H9 (cell line): ENCODE results near the gene KTN1. TPM values are rescaled to one million over a fixed set of nuclear protein-coding genes. Genes with fewer than 3 reads are reported as not detected.

Experiments used
- DNase-seq: peaks from one replicate; pipeline ENCODE4 v3.0.0-alpha.2; 2017
- H2AFZ ChIP-seq: one replicate; pipeline ENCODE4 v1.6.1; 2013; ENCODE audit warnings: mild to moderate bottlenecking, low read length, control low read depth, moderate library complexity
- H2AK5ac ChIP-seq: 2 replicates; pipeline ENCODE4 v1.6.1; 2013; ENCODE audit warnings: low read length, control low read depth, mixed read lengths; ENCODE audit not compliant: insufficient read length
- H2BK120ac ChIP-seq: one replicate; pipeline ENCODE4 v1.6.1; 2013; ENCODE audit warnings: low read depth, mild to moderate bottlenecking, low read length, control low read depth, inconsistent platforms; ENCODE audit not compliant: poor library complexity, severe bottlenecking
- H2BK12ac ChIP-seq: 2 replicates; pipeline ENCODE4 v1.6.1; 2013; ENCODE audit warnings: low read length, control low read depth, mixed read lengths, low read depth; ENCODE audit not compliant: insufficient read length
- H2BK15ac ChIP-seq: 2 replicates; pipeline ENCODE4 v1.6.1; 2013; ENCODE audit warnings: low read depth, low read length, control low read depth
- H2BK20ac ChIP-seq: one replicate; pipeline ENCODE4 v1.6.1; 2013; ENCODE audit warnings: low read depth, mild to moderate bottlenecking, low read length, control low read depth, inconsistent platforms; ENCODE audit not compliant: poor library complexity, severe bottlenecking
- H2BK5ac ChIP-seq: 2 replicates; pipeline ENCODE4 v1.6.1; 2013; ENCODE audit warnings: low read length, control low read depth, mixed read lengths; ENCODE audit not compliant: insufficient read length
- H3K14ac ChIP-seq: 2 replicates; pipeline ENCODE4 v1.6.1; 2013; ENCODE audit warnings: low read length, control low read depth; ENCODE audit not compliant: insufficient read depth
- H3K18ac ChIP-seq: 2 replicates; pipeline ENCODE4 v1.6.1; 2013; ENCODE audit warnings: low read depth, mild to moderate bottlenecking, mixed read lengths, low read length, control low read depth; ENCODE audit not compliant: insufficient read length
- H3K23ac ChIP-seq: 2 replicates; pipeline ENCODE4 v1.6.1; 2013; ENCODE audit warnings: low read length, control low read depth, mixed read lengths, low read depth; ENCODE audit not compliant: insufficient read length
- H3K23me2 ChIP-seq: 2 replicates; pipeline ENCODE4 v1.6.1; 2013; ENCODE audit warnings: low read depth, mild to moderate bottlenecking, mixed read lengths, low read length, control low read depth; ENCODE audit not compliant: insufficient read length, poor library complexity, severe bottlenecking
- H3K27ac ChIP-seq: 2 replicates; pipeline ENCODE4 v1.5.1; 2013; ENCODE audit warnings: low read length, control low read depth, mixed read lengths, low read depth; ENCODE audit not compliant: insufficient read length
- H3K27me3 ChIP-seq: 2 replicates; pipeline ENCODE4 v1.6.1; 2013; ENCODE audit warnings: low read length, control low read depth, inconsistent platforms; ENCODE audit not compliant: insufficient read depth
- H3K4ac ChIP-seq: 2 replicates; pipeline ENCODE4 v1.6.1; 2013; ENCODE audit warnings: low read depth, mild to moderate bottlenecking, control low read depth, inconsistent platforms, low read length, moderate library complexity
- H3K4me1 ChIP-seq: 2 replicates; pipeline ENCODE4 v1.6.1; 2013; ENCODE audit warnings: low read length, control low read depth, inconsistent platforms; ENCODE audit not compliant: insufficient read depth
- H3K4me2 ChIP-seq: 2 replicates; pipeline ENCODE4 v1.6.1; 2013; ENCODE audit warnings: low read length, control low read depth, mixed read lengths; ENCODE audit not compliant: insufficient read length, insufficient read depth
- H3K56ac ChIP-seq: 2 replicates; pipeline ENCODE4 v1.6.1; 2013; ENCODE audit warnings: low read depth, mild to moderate bottlenecking, mixed read lengths, low read length, control low read depth; ENCODE audit not compliant: insufficient read length
- H3K79me1 ChIP-seq: 2 replicates; pipeline ENCODE4 v1.6.1; 2013; ENCODE audit warnings: low read depth, mild to moderate bottlenecking, moderate library complexity, low read length, control low read depth, inconsistent platforms; ENCODE audit not compliant: insufficient read depth, poor library complexity, severe bottlenecking
- H3K79me2 ChIP-seq: 2 replicates; pipeline ENCODE4 v1.6.1; 2013; ENCODE audit warnings: low read length, control low read depth, inconsistent platforms; ENCODE audit not compliant: insufficient read depth
- H3K9ac ChIP-seq: 2 replicates; pipeline ENCODE4 v1.6.1; 2013; ENCODE audit warnings: low read length, control low read depth, mixed read lengths; ENCODE audit not compliant: insufficient read length; ENCODE audit errors: extremely low read depth
- H3K9me3 ChIP-seq: one replicate; pipeline ENCODE4 v1.6.1; 2013; ENCODE audit warnings: low read depth, low read length, inconsistent platforms; ENCODE audit not compliant: control insufficient read depth
- H3T11ph ChIP-seq: one replicate; pipeline ENCODE4 v1.6.1; 2013; ENCODE audit warnings: mild to moderate bottlenecking, low read length, control low read depth, inconsistent platforms
- H4K20me1 ChIP-seq: one replicate; pipeline ENCODE4 v1.6.1; 2013; ENCODE audit not compliant: control insufficient read depth, insufficient read length, insufficient read depth
- H4K5ac ChIP-seq: 2 replicates; pipeline ENCODE4 v1.6.1; 2013; ENCODE audit warnings: low read depth, mild to moderate bottlenecking, mixed read lengths, low read length, control low read depth; ENCODE audit not compliant: insufficient read length
- H4K8ac ChIP-seq: replicated peaks from 2 replicates; pipeline ENCODE4 v1.6.1; 2013; ENCODE audit warnings: low read length, control low read depth, mixed read lengths, low read depth; ENCODE audit not compliant: insufficient read length
- H4K91ac ChIP-seq: 2 replicates; pipeline ENCODE4 v1.6.1; 2013; ENCODE audit warnings: low read depth, mild to moderate bottlenecking, moderate library complexity, mixed read lengths, low read length, control low read depth; ENCODE audit not compliant: insufficient read length
- H3K27ac Mint-ChIP-seq, 3 experiments: 2 replicates in 2 of 3; 3 replicates in 1 of 3; pipeline ENCODE4 v1.8.0; 2020 to 2021; ENCODE audit warnings: mixed read lengths in 3 of 3, mild to moderate bottlenecking in 1 of 3, moderate library complexity in 1 of 3
- H3K27me3 Mint-ChIP-seq: 2 replicates; pipeline ENCODE4 v1.8.0; 2021; ENCODE audit warnings: low read depth, mild to moderate bottlenecking, moderate library complexity, mixed read lengths
- H3K36me3 Mint-ChIP-seq, 3 experiments: 2 replicates in 2 of 3; 3 replicates in 1 of 3; pipeline ENCODE4 v1.8.0; 2020 to 2021; ENCODE audit warnings: low read depth in 3 of 3, mixed read lengths in 3 of 3; ENCODE audit not compliant: insufficient read depth in 1 of 3
- H3K4me1 Mint-ChIP-seq, 2 experiments: 2 replicates each; pipeline ENCODE4 v1.8.0; 2020; ENCODE audit warnings: mixed read lengths in 2 of 2
- H3K4me3 Mint-ChIP-seq, 2 experiments: 2 replicates in 1 of 2; 3 replicates in 1 of 2; pipeline ENCODE4 v1.8.0; 2020 to 2021; ENCODE audit warnings: mild to moderate bottlenecking in 2 of 2, mixed read lengths in 2 of 2, moderate library complexity in 1 of 2
- H3K9me3 Mint-ChIP-seq, 2 experiments: 2 replicates in 1 of 2; 3 replicates in 1 of 2; pipeline ENCODE4 v1.8.0; 2020; ENCODE audit warnings: mild to moderate bottlenecking in 2 of 2, mixed read lengths in 2 of 2, moderate library complexity in 1 of 2
- WGBS: extraction: QIAGEN DNeasy Blood & Tissue Kit; methylation state at CpG from one replicate; pipeline ENCODE4 v1.1.7; 2013; ENCODE audit warnings: missing lambda C conversion rate, low lambda C conversion rate, mixed read lengths; ENCODE audit not compliant: insufficient read length; ENCODE audit errors: extremely low coverage; 5-methylcytosine and 5-hydroxymethylcytosine counted together
- total RNA-seq: library from RNA; stranded (reverse); gene quantifications from 2 replicates; pipeline ENCODE4 v1.2.1, GENCODE V29; 2021
- TF ChIP-seq, protein P1 (sequence below): fragments of 200-600 bp; sonication (generic); conservative IDR thresholded peaks from 3 replicates; pipeline ENCODE4 v1.8.0; 2021; ENCODE audit warnings: antibody characterized with exemption, mild to moderate bottlenecking

KTN1 gene
- total RNA-seq, 1 experiment from 2014 or later = 128 TPM

DNA sequence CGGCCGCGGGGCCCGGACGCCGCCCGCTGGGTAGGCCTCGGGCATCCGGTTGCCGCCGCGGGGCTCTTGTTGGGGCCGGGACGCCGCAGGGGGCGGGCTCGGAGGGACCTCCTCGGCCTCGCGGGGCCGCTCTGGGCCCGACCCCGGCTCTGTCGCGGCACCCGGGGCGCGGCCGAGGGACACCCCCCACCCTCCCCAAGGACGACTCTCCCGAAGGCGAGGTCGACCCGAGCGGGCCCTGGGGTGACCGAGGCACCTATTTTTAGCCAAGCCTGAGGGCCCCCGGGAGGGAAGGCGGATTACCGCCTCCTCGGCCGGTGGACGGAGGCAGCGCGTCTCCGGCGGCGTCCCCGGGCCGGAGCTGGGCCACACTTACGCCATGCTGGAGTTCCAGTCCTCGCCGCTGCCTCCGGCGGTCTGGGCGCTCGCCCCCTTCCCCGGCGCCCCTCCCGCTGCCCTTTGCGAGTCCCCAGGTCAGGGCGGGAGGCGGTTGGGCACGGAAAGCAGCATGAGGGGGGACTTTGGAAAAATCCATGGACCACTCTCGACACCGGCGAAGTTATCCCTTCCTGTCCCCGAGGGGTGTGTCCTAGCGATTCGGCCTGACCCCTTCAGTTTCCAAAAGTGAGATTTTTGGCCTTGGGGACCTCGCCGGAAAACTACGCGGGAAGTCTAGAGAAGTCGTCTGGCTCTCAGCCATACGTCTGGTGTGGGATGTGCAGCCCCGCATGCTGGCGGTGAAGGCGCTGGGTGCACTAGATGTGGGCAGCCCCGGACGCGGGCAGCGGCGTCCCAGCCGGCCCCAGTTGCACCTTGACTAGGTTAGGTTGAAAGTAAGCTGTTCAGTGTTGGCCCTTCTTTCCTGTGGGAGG is 699 bp downstream of the KTN1 start:
- peak; percentile 46 for DNase-seq
- Histone ChIP-seq H3K9ac (peak overlapping the region; percentile 72), H3K56ac (no peak overlapping the region), H4K91ac (no peak overlapping the region), H3K4ac (no peak overlapping the region), H3K23ac (no peak overlapping the region), H3K4me1 (peaks cover 4% of the 10 kb centered on the region; the same call in 1 of the 2 replicates), H2BK15ac (no peak overlapping the region), H3K4me2 (peak overlapping the region; percentile 96), H3K27me3 (no peaks in the 10 kb centered on the region), H4K8ac (no peak overlapping the region), H2BK5ac (no peak overlapping the region), H3T11ph (no peak overlapping the region), H3K79me2 (peaks cover 29% of the 10 kb centered on the region; the same call in 1 of the 2 replicates), H4K5ac (no peak overlapping the region), H4K20me1 (no peaks in the 10 kb centered on the region), H3K14ac (peak overlapping the region; percentile 92), H2BK12ac (no peak overlapping the region), H2BK20ac (no peak overlapping the region), H3K27ac (no peak overlapping the region), H3K23me2 (peaks cover 8% of the 10 kb centered on the region), H3K79me1 (no peaks in the 10 kb centered on the region), H3K9me3 (no peaks in the 10 kb centered on the region), H2AK5ac (no peak overlapping the region), H2AFZ (no peak overlapping the region), H2BK120ac (no peak overlapping the region), H3K18ac (peak overlapping the region; percentile 61)
- H3K27ac Mint-ChIP-seq = peak overlapping the region; percentile 61 to 74 (median 63)
- H3K4me3 Mint-ChIP-seq = peak overlapping the region; percentile 85 to 89
- H3K36me3 Mint-ChIP-seq = peaks cover 1 to 4% (median 3%) of the 10 kb centered on the region in 3 experiments; a peak in 3 of 7 replicates
- TF ChIP-seq, protein P1, sequence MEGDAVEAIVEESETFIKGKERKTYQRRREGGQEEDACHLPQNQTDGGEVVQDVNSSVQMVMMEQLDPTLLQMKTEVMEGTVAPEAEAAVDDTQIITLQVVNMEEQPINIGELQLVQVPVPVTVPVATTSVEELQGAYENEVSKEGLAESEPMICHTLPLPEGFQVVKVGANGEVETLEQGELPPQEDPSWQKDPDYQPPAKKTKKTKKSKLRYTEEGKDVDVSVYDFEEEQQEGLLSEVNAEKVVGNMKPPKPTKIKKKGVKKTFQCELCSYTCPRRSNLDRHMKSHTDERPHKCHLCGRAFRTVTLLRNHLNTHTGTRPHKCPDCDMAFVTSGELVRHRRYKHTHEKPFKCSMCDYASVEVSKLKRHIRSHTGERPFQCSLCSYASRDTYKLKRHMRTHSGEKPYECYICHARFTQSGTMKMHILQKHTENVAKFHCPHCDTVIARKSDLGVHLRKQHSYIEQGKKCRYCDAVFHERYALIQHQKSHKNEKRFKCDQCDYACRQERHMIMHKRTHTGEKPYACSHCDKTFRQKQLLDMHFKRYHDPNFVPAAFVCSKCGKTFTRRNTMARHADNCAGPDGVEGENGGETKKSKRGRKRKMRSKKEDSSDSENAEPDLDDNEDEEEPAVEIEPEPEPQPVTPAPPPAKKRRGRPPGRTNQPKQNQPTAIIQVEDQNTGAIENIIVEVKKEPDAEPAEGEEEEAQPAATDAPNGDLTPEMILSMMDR = no peak
- WGBS = no CpG with 5 or more reads among the region's 84 CpGs
- H3K9me3 Mint-ChIP-seq = no peaks in the 10 kb centered on the region
- peaks cover 28 to 30% of the 10 kb centered on the region in 2 experiments for H3K4me1 Mint-ChIP-seq
- no peaks in the 10 kb centered on the region for H3K27me3 Mint-ChIP-seq
